ENCODE data around the gene BEGAIN. TPM values are rescaled to one million over a fixed set of nuclear protein-coding genes. Genes with fewer than 3 reads are reported as not detected.

BEGAIN gene
- total RNA-seq, 1 donor from 2014 or later, result 7.0 TPM

GRCh38 chr14:100562751-100563150, 24.5 kb downstream of the BEGAIN start:
- Mint-ChIP-seq H3K4me1 (ENCODE audit: low read depth, unreplicated experiment) (peaks cover 22% of the 10 kb centered on the region), H3K9me3 (ENCODE audit: unreplicated experiment) (peaks cover 5% of the 10 kb centered on the region), H3K27me3 (ENCODE audit: unreplicated experiment) (peaks cover 8% of the 10 kb centered on the region), H3K36me3 (ENCODE audit: unreplicated experiment) (no peaks in the 10 kb centered on the region), H3K27ac (ENCODE audit: unreplicated experiment) (no peak overlapping the region), H3K4me3 (ENCODE audit: unreplicated experiment) (no peak overlapping the region)
- TF ChIP-seq CTCF (IDR thresholded peaks at IDR 0.05; ENCODE audit: partially characterized antibody, unreplicated experiment), result no peak
- no peak for DNase-seq

GRCh38 chr14:100561005-100561404, 26.2 kb downstream of the BEGAIN start:
- H3K4me1 Mint-ChIP-seq (ENCODE audit: low read depth, unreplicated experiment), result peaks cover 24% of the 10 kb centered on the region
- no peak for TF ChIP-seq CTCF (IDR thresholded peaks at IDR 0.05; ENCODE audit: partially characterized antibody, unreplicated experiment)
- no peaks in the 10 kb centered on the region for H3K36me3 Mint-ChIP-seq (ENCODE audit: unreplicated experiment)
- no peak overlapping the region for H3K4me3 Mint-ChIP-seq (ENCODE audit: unreplicated experiment)
- DNase-seq, result no peak
- H3K27me3 Mint-ChIP-seq (ENCODE audit: unreplicated experiment), result peaks cover 8% of the 10 kb centered on the region
- H3K27ac Mint-ChIP-seq (ENCODE audit: unreplicated experiment), result no peak overlapping the region
- H3K9me3 Mint-ChIP-seq (ENCODE audit: unreplicated experiment), result peaks cover 6% of the 10 kb centered on the region

DNA sequence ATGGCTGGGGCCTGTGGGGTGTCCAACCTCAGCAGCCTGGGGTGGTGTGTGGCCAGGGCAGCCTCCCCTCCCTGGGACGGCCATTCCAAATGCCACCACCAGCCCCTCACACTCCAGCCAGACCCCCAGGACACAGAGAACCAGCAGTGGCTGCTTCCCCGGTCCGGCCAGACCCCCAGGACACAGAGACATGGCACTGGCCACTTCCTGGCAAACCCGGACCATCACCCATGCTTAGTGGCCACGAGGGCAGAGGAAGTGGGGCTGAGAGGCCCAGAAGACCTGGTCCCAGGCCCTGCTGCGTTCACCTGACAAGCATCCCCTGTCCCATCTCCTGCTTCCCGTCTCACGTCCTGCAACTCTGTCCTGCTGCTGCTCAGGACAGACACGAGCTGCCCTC, 26.7 kb downstream of the BEGAIN start:
- Mint-ChIP-seq H3K36me3 (ENCODE audit: unreplicated experiment) (no peaks in the 10 kb centered on the region), H3K27ac (ENCODE audit: unreplicated experiment) (no peak overlapping the region), H3K27me3 (ENCODE audit: unreplicated experiment) (peaks cover 8% of the 10 kb centered on the region)

GRCh38 chr14:100559455-100559854, 27.8 kb downstream of the BEGAIN start:
- peaks cover 5% of the 10 kb centered on the region for H3K27me3 Mint-ChIP-seq (ENCODE audit: unreplicated experiment)
- peaks cover 24% of the 10 kb centered on the region for H3K4me1 Mint-ChIP-seq (ENCODE audit: low read depth, unreplicated experiment)
- H3K9me3 Mint-ChIP-seq (ENCODE audit: unreplicated experiment), result peaks cover 9% of the 10 kb centered on the region
- no peak for TF ChIP-seq CTCF (IDR thresholded peaks at IDR 0.05; ENCODE audit: partially characterized antibody, unreplicated experiment)
- no peak overlapping the region for H3K4me3 Mint-ChIP-seq (ENCODE audit: unreplicated experiment)
- DNase-seq, result no peak
- no peaks in the 10 kb centered on the region for H3K36me3 Mint-ChIP-seq (ENCODE audit: unreplicated experiment)
- no peak overlapping the region for H3K27ac Mint-ChIP-seq (ENCODE audit: unreplicated experiment)

More for the DNA sequence above, 26.7 kb downstream of the BEGAIN start:
- no peak overlapping the region for H3K4me3 Mint-ChIP-seq (ENCODE audit: unreplicated experiment)
- peaks cover 24% of the 10 kb centered on the region for H3K4me1 Mint-ChIP-seq (ENCODE audit: low read depth, unreplicated experiment)
- DNase-seq, result no peak
- H3K9me3 Mint-ChIP-seq (ENCODE audit: unreplicated experiment), result peaks cover 6% of the 10 kb centered on the region
- TF ChIP-seq CTCF (IDR thresholded peaks at IDR 0.05; ENCODE audit: partially characterized antibody, unreplicated experiment), result no peak

GRCh38 chr14:100558966-100559365, 28.3 kb downstream of the BEGAIN start:
- Mint-ChIP-seq H3K4me1 (ENCODE audit: low read depth, unreplicated experiment) (peaks cover 19% of the 10 kb centered on the region), H3K27ac (ENCODE audit: unreplicated experiment) (no peak overlapping the region), H3K9me3 (ENCODE audit: unreplicated experiment) (peaks cover 11% of the 10 kb centered on the region), H3K36me3 (ENCODE audit: unreplicated experiment) (no peaks in the 10 kb centered on the region), H3K27me3 (ENCODE audit: unreplicated experiment) (peaks cover 5% of the 10 kb centered on the region), H3K4me3 (ENCODE audit: unreplicated experiment) (no peak overlapping the region)
- no peak for DNase-seq
- no peak for TF ChIP-seq CTCF (IDR thresholded peaks at IDR 0.05; ENCODE audit: partially characterized antibody, unreplicated experiment)
